IMR-90 (cell line): ENCODE results near the gene KCTD16.

Source experiments
- CEBPB ChIP-seq: IDR thresholded peaks from 2 replicates; pipeline ENCODE4 v1.6.1; 2012; ENCODE audit warnings: low read depth, low read length, improper control_type of control experiment
- CTCF ChIP-seq: conservative IDR thresholded peaks from 2 replicates; pipeline ENCODE4 v1.5.1; 2012; ENCODE audit warnings: mild to moderate bottlenecking, low read depth, low read length, improper control_type of control experiment
- ELK1 ChIP-seq: fragments of 150-350 bp; IDR thresholded peaks from 2 replicates; pipeline ENCODE4 v1.6.1; 2016; ENCODE audit warnings: low read depth, mild to moderate bottlenecking, low read length, moderate library complexity, borderline replicate concordance
- MAFK ChIP-seq: IDR thresholded peaks from 2 replicates; pipeline ENCODE4 v1.6.1; 2012; ENCODE audit warnings: low read depth, low read length, improper control_type of control experiment
- MAZ ChIP-seq: IDR thresholded peaks from 2 replicates; pipeline ENCODE4 v1.6.1; 2012; ENCODE audit warnings: low read depth, mild to moderate bottlenecking, low read length, improper control_type of control experiment, moderate library complexity, borderline replicate concordance
- MXI1 ChIP-seq: IDR thresholded peaks from 2 replicates; pipeline ENCODE4 v1.6.1; 2012; ENCODE audit warnings: low read depth, mild to moderate bottlenecking, low read length, moderate library complexity, borderline replicate concordance
- POLR2A ChIP-seq: IDR thresholded peaks from 2 replicates; pipeline ENCODE4 v1.6.1; 2012; ENCODE audit warnings: mild to moderate bottlenecking, low read depth, low read length
- RAD21 ChIP-seq: IDR thresholded peaks from 2 replicates; pipeline ENCODE4 v1.6.1; 2012; ENCODE audit warnings: low read length, improper control_type of control experiment
- SMC3 ChIP-seq: fragments of 150-350 bp; IDR thresholded peaks from 2 replicates; pipeline ENCODE4 v1.6.1; 2016; ENCODE audit warnings: low read depth, mild to moderate bottlenecking, antibody characterized with exemption, low read length, moderate library complexity
- USF2 ChIP-seq: fragments of 150-350 bp; IDR thresholded peaks from 2 replicates; pipeline ENCODE4 v1.6.1; 2017; ENCODE audit warnings: mild to moderate bottlenecking, antibody characterized with exemption, low read length, low read depth

GRCh38 chr5:144281784-144282183 is 111.1 kb downstream of the KCTD16 start:
- TF ChIP-seq CTCF (no peak), ELK1 (no peak), POLR2A (no peak), RAD21 (no peak), MXI1 (no peak), MAZ (no peak), CEBPB (peak; percentile 75), SMC3 (no peak), MAFK (no peak), USF2 (no peak)
